Measurements from ENCODE around the gene RTN4R.

RTN4R gene

DNA sequence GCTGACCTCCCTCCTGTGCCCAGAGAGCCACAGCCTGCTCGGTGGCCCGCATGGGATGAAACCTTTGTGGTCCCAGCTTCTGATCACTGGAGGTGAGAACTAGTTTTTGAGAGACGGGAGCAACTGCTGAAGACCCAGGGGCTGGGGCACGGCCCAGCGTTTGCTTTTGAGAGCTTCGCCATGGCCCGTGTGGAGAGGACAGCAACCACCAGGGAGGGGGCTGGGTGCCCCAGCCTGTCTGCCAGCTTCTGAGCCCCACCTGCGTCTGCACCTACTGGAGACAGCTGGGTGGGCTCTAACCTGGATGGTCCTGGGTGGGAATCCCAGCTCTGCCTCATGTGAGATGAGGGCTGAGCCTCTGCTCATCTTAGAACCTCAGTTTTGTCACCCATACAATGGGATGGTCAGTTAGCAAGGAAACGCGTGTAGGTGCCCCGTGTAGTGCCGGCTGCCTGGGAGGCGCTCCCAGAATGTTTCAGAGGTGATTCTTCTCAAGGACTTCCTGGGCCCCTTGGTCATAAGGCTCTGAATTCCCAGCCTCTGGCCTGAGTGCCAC lies 66.2 kb downstream of the RTN4R start:
- no peak for DNase-seq (ENCODE audit: low read depth, low spot score)

GRCh38 chr22:20199906-20200305 lies 68.2 kb downstream of the RTN4R start:
- no peak for DNase-seq (ENCODE audit: low read depth, low spot score)

DNA sequence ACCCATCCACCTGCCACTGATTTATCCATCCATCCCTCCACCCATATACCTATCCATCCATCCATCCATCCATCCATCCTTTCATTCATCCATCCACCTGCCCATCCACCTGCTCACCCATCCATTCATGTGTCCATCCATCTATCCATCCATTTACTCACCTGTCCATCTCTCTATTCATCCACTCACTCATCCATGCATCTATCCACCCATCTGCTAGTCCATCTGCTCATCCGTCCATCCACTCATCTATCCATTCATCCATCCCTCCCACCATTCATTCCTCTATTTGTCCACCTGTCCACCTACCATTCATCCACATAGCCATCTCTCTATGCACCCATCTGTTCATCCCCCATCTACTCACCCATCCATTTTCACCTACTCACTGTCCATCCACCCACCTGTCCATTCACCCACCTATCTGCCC lies 68.7 kb downstream of the RTN4R start:
- DNase-seq (ENCODE audit: low read depth, low spot score) = no peak

GRCh38 chr22:20198557-20199319 lies 69.4 kb downstream of the RTN4R start:
- DNase-seq (ENCODE audit: low read depth, low spot score) = no peak

DNA sequence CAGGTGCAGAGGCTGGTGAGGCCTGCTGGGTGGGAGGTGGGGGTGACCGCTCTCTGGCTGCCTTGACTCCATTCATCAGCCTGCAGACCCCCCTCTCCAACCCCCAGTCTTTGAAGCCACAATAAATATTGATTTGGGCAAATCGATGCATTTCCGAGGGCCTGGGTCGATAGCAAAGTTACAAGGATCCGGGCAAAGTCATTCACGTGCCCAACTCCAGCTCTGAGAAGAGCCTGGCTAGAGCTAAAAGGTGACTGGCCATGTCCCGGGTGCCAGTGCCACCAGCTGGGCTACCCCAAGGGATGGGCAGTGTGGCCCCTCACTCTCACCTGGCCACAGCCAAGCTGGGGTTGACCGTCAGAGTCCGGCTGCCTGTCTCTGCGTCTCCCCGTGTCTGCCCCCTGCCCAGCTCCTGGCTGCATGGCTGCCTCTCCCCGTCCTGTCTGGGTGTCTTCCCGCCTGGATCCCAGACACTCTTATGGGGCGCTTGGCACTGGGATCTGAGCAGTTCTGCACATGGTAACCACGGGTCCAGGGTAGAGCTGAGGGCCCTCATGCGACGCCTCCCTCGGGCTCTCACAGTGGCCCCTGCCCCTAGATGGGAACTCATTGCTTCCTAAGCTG lies 70.6 kb downstream of the RTN4R start:
- DNase-seq (ENCODE audit: low read depth, low spot score) = no peak

- DNase-seq (ENCODE audit: low read depth, low spot score) = no peak
Measured at GRCh38 chr22:20196094-20196842, 71.8 kb downstream of the RTN4R start.

DNA sequence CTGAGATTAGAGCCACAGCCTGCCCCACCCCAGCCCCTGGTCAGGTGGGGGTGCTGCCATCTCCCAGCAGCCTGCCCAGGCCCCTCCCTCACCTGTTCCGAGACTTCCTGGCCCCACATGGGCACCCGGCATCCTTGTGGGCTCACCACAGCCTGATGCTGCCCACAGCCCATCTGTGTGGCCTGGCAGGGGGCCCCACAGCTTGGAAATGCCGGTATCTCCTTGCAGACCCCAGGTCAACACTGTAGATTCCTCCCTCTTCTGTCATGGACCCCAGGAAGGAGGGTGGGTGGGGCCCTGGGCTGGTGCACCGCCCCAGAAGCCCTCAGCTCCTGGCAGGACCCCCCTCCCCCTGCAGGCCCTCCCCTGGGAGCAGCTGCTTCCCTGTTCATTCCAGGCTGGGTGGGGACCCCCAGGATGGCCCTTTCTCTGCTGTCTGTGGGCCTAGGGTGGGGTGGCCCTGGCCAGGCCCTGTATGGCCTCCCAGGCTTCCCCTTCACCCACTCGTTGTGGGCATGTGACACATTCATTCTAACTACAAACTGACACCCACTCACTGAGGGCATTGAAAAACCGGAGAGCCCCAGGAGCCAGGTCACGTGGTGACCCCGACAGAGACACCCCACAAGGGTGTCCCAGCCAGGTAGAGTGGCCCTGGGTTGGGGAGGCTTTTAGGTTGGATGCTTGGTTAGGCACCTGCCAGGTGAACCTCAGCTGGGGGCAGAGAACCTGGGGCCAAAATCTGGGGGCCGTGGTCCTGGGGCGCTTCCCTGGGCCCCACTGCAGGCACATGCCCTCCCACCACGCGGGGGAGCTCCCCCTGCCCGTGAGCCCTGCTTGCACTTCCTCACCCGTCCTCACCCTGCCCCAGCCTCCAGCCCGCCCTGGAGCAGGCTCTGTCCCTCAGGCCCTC lies 73.2 kb downstream of the RTN4R start:
- no peak for DNase-seq (ENCODE audit: low read depth, low spot score)

- DNase-seq (ENCODE audit: low read depth, low spot score) = no peak
Measured at GRCh38 chr22:20193761-20194494, 74.2 kb downstream of the RTN4R start.

DNA sequence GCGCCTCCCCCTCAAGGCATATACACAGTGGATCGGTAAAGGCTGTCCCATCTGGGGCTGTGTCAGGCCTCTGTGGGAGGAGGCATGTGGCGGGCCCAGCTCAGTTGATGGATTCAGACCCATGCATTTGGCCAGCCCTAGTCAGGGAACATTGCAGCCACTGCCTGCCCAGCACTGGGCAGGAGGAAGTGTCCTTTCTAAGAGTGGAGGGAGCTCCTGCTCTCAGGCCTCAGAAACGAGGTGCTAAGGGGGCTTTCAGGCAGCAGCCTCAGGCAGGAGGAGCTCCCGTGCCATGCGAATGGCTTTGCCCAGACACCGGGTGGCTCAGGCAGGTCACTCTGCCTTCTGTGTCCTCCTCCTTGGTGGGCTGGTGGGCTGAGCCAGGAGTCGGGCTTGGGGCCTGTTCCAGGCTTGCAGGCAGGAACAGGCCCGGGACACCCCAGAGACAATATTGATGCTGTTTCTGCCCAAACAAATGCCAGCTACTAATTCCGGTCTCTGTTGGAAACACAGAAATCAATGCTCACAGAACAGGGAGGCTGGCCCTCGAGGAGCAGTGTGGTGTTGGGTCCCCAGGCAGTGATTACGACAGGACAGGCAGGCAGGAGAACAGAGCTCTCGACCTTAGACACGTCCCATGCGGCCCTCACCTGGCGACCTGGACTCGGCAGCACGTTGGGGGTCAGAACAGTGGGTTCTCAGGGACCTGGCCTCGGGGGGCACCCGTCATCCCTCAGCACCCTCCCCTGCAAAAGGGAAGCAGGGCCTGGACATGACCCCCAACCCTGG lies 75.0 kb downstream of the RTN4R start:
- DNase-seq (ENCODE audit: low read depth, low spot score) = no peak

DNA sequence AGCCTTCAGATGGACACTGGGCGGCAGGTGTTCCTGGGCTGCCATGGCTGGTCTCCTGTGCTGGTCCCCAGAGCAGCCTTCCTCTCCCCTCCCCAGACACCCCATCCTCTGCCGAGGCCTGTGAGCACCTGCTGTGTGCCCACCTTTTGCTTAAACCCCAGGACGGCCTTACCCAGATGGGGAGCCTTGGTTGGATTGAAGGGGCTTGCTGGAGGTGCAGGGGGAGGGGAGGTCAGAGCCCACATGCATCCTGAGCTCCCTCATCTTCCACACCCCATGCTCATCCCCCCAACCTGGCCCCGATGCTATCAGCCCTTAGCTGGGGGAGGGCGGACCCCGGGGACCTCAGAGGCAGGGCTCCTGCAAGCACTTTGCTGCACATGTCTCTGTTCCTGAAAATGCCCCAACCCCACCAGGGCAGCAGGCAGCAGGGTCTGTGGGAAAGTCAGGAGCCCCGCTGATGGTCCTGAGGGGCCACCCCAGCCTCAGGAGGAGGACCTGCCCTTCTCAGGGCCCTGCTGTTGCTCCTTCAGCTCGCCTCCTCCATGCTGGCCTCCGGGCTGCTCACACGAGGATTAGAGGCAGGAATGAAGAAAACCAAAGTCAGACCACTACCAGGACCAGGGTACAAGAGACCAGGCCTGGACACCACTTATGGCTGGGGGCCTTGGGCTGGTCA lies 75.7 kb downstream of the RTN4R start:
- DNase-seq (ENCODE audit: low read depth, low spot score) = no peak

DNA sequence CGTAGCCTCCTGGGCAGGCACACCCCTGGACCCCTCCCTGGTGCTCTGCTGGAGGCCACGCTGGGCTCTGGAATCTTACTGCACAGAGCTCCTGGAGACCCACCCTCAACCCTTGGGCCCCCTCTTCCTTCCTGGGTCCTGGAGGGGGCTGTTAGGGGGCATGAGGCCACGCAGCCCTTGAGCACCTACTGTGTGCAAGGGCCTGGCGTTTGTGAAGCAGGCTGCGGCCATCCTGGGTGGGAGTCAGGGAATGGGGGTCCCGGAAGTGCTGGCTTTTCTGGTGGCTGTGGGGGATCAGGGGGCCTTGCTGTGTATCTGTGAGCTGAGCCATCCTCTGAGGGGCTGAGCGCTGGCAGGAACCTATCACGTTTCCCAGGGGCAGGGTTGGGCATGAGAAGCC lies 76.3 kb downstream of the RTN4R start:
- DNase-seq (ENCODE audit: low read depth, low spot score) = no peak
